Vagina (tissue), 2 donors: ENCODE results near the gene DMAC2. TPM values are rescaled to one million over a fixed set of nuclear protein-coding genes. Genes with fewer than 3 reads are reported as not detected.

Experiments
- DNase-seq, 2 donors: peaks; one replicate each; pipeline ENCODE4 v3.0.0-alpha.2; 2017; ENCODE audit errors: extremely low spot score in 2 of 2
- H3K27ac ChIP-seq: fragments of 200-600 bp; sonication (generic); one replicate; pipeline ENCODE4 v1.5.1; 2019
- H3K27me3 ChIP-seq: fragments of 200-600 bp; sonication (generic); one replicate; pipeline ENCODE4 v1.5.1; 2019
- H3K36me3 ChIP-seq, 2 donors: fragments of 200-600 bp; sonication (generic); one replicate each; pipeline ENCODE4 v1.5.1; 2017 to 2019
- H3K4me1 ChIP-seq: fragments of 200-600 bp; sonication (generic); one replicate; pipeline ENCODE4 v1.5.1; 2019
- H3K4me3 ChIP-seq, 2 donors: fragments of 200-600 bp; sonication (generic); 1 replicate in 1 of 2; 2 replicates in 1 of 2; pipeline ENCODE4 v1.5.1; 2016 to 2019
- H3K9me3 ChIP-seq: fragments of 200-600 bp; sonication (generic); one replicate; pipeline ENCODE4 v1.5.1; 2019
- POLR2A ChIP-seq, 2 donors: fragments of 450-650 bp; IDR thresholded peaks; one replicate each; pipeline ENCODE4 v1.6.1; 2017; ENCODE audit warnings: antibody characterized with exemption in 2 of 2, mild to moderate bottlenecking in 2 of 2, moderate library complexity in 2 of 2
- POLR2AphosphoS5 ChIP-seq, 2 donors: sonication (generic); formaldehyde crosslinking; IDR thresholded peaks; one replicate each; pipeline ENCODE4 v1.9.0; 2017; ENCODE audit warnings: antibody characterized with exemption in 2 of 2, mild to moderate bottlenecking in 2 of 2, low read depth in 1 of 2; ENCODE audit not compliant: insufficient read depth in 1 of 2
- intact Hi-C: fragments of 100-400 bp; cut with DNase I; formaldehyde crosslinking; loops from one replicate; pipeline ENCODE4 v1.15.1; 2023
- total RNA-seq: library from RNA; depleted of rRNA; stranded (reverse); fragments of >200 nt; gene quantifications from one replicate; pipeline ENCODE4 v1.2.3, GENCODE V29; 2016
- TF ChIP-seq, protein P1 (sequence below), 3 experiments: fragments of 450-650 bp in 2 of 3; fragments of 200-600 bp in 1 of 3; sonication (generic) in 1 of 3; IDR thresholded peaks; one replicate each; pipeline ENCODE4 v1.5.1; 2017 to 2019; ENCODE audit warnings: antibody characterized with exemption in 3 of 3, mild to moderate bottlenecking in 2 of 3, moderate library complexity in 2 of 3

DMAC2 gene
- total RNA-seq, 1 donor from 2014 or later = 39.8 TPM

DNA sequence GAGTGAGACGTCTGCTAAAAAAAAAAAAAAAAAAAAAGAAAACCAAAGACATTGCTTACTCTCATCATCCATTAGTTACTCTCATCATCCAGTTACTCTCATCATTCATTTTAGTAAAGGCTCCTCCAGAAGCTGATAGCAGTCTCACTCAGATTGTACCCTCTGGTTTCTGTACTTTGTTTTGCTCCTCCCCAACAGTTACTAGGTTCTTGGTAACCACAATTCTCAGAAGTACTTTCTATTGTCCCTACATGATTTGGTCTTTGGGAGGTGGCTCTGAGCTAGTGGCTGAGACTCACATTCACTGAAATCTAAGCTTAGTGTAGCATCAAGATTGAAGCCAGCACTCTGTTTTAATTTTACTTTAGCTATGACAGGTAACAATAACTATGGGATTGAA lies 17.5 kb upstream of the DMAC2 start:
- TF ChIP-seq POLR2AphosphoS5 (IDR thresholded peaks at IDR 0.05; ENCODE audit: insufficient read depth in 1 of 2, low read depth in 1 of 2) (no peak), POLR2A (IDR thresholded peaks at IDR 0.05) (no peak)
- TF ChIP-seq, protein P1, sequence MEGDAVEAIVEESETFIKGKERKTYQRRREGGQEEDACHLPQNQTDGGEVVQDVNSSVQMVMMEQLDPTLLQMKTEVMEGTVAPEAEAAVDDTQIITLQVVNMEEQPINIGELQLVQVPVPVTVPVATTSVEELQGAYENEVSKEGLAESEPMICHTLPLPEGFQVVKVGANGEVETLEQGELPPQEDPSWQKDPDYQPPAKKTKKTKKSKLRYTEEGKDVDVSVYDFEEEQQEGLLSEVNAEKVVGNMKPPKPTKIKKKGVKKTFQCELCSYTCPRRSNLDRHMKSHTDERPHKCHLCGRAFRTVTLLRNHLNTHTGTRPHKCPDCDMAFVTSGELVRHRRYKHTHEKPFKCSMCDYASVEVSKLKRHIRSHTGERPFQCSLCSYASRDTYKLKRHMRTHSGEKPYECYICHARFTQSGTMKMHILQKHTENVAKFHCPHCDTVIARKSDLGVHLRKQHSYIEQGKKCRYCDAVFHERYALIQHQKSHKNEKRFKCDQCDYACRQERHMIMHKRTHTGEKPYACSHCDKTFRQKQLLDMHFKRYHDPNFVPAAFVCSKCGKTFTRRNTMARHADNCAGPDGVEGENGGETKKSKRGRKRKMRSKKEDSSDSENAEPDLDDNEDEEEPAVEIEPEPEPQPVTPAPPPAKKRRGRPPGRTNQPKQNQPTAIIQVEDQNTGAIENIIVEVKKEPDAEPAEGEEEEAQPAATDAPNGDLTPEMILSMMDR (IDR thresholded peaks at IDR 0.05) = no peak
- DNase-seq = no peak
- no peaks in the 10 kb centered on the region for H3K36me3 ChIP-seq
- H3K9me3 ChIP-seq = no peaks in the 10 kb centered on the region
- H3K4me1 ChIP-seq = peaks cover 12% of the 10 kb centered on the region
- intact Hi-C loops = loop anchor here (10.0 kb wide), 1 partner anchor 98 kb away; no protein-coding TSS in a partner anchor
- H3K27me3 ChIP-seq = no peaks in the 10 kb centered on the region
- no peak overlapping the region for H3K27ac ChIP-seq
- no peak overlapping the region for H3K4me3 ChIP-seq

DNA sequence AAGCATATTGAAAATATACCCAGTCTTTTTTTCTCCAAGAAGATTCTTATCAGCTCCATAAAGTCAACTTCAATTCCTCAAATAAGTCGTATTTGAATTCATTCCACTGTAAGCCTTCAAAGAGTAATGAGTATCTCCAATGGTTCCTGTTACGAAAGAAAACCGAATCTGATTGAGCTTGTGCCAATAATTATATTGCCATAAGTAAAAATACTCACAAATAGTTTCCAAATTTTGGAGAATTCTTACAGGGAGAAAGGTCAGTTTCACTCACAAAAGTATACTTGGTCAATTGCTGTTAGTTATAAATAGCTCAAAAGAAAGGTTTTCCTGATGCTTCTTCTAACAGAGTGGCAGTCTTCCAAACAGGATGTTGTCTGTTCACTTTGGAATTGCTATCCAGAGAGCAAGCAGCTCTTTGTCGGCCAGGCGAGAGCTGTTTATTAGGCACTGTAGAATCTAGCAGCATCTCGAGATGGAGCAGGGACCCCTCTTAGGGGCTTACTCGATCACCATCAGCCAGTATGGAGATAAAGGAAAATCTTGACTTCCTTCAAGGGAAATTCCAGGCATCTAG lies 16.7 kb upstream of the DMAC2 start:
- no peak overlapping the region for H3K4me3 ChIP-seq
- intact Hi-C loops = loop anchor here (10.0 kb wide), 1 partner anchor 98 kb away; no protein-coding TSS in a partner anchor
- H3K4me1 ChIP-seq = peaks cover 12% of the 10 kb centered on the region
- no peak overlapping the region for H3K27ac ChIP-seq
- TF ChIP-seq POLR2AphosphoS5 (IDR thresholded peaks at IDR 0.05; ENCODE audit: insufficient read depth in 1 of 2, low read depth in 1 of 2) (peak in 1 of 2 donors; percentile 83), POLR2A (IDR thresholded peaks at IDR 0.05) (no peak)
- TF ChIP-seq, protein P1 (IDR thresholded peaks at IDR 0.05) = no peak
- DNase-seq = no peak
- H3K9me3 ChIP-seq = no peaks in the 10 kb centered on the region
- no peaks in the 10 kb centered on the region for H3K36me3 ChIP-seq
- H3K27me3 ChIP-seq = no peaks in the 10 kb centered on the region

DNA sequence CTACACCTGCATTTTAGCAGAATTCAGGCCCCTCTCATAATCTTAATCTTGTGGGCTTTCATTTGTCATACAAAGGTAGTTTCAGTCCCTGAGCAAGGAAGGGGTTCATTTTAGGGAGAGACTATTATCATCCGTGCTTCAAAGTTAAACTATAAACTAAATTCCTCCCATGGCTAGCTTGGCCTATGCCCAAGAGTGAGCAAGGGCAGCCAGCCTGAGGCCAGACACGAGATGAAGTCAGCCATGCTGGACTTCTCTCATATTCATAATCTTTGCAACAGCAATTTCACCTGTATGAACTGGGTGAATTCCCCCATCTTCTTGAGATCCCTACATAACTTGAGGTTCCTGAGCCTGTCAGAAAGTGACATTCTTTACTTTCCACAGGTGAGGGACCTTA lies 16.2 kb upstream of the DMAC2 start:
- intact Hi-C loops = loop anchor here (10.0 kb wide), 1 partner anchor 99 kb away; no protein-coding TSS in a partner anchor
- no peaks in the 10 kb centered on the region for H3K9me3 ChIP-seq
- no peaks in the 10 kb centered on the region for H3K27me3 ChIP-seq
- peaks cover 12% of the 10 kb centered on the region for H3K4me1 ChIP-seq
- TF ChIP-seq POLR2A (IDR thresholded peaks at IDR 0.05) (no peak), POLR2AphosphoS5 (IDR thresholded peaks at IDR 0.05; ENCODE audit: insufficient read depth in 1 of 2, low read depth in 1 of 2) (no peak)
- TF ChIP-seq, protein P1 (IDR thresholded peaks at IDR 0.05) = no peak
- no peaks in the 10 kb centered on the region for H3K36me3 ChIP-seq
- H3K27ac ChIP-seq = no peak overlapping the region
- no peak for DNase-seq
- no peak overlapping the region for H3K4me3 ChIP-seq

DNA sequence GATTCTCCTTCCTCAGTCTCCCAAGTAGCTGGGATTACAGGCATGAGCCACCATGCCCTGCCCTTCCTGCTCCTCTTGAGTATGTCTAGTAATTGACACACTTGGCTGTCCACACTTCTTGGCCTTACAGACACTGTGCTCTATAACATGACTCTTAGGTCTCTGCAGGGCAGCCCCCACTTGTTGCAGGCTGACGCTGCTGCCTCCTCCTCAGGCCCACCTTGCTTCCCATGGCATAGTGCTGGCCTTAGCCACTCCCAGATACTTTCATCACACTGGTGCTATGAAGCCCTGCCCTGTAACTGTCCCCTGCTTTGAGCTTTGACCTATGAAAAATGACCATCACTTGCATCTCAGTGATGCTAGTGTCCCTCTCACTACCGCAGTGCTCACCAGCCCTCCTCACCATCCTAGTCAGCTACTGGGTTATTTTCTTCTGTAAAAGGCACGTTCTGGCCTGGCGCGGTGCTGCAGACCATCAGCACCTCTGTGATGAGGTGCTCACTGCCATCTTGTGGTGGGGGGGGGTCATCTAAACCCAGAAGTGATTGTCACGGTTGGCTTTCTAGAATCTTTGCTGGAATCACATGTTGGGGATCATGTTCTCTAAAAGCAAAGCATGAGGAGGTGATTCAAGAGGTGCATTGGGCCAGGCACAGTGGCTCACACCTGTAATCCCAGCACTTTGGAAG lies 13.0 kb upstream of the DMAC2 start:
- H3K4me1 ChIP-seq = peaks cover 23% of the 10 kb centered on the region
- H3K27ac ChIP-seq = no peak overlapping the region
- intact Hi-C loops = loop anchor here (10.0 kb wide), 1 partner anchor 102 kb away; no protein-coding TSS in a partner anchor
- H3K9me3 ChIP-seq = no peaks in the 10 kb centered on the region
- no peaks in the 10 kb centered on the region for H3K36me3 ChIP-seq
- no peak for DNase-seq
- no peak overlapping the region for H3K4me3 ChIP-seq
- TF ChIP-seq POLR2AphosphoS5 (IDR thresholded peaks at IDR 0.05; ENCODE audit: insufficient read depth in 1 of 2, low read depth in 1 of 2) = no peak
- no peaks in the 10 kb centered on the region for H3K27me3 ChIP-seq

DNA sequence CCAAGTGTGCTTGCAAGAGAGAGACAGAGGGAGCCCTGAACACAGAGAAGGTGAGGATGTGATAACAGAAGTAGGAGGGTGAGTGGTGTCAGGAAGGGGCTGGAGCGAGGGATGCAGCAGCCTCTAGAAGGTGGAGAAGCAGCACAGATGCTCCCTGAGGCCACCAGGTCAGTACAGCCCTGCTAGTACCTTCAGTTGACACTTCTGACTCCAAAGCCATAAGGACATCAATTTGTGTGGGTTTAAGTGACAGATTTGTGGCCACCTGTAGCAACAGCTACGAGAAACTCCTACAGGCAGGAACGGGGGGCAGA lies 10.1 kb upstream of the DMAC2 start:
- intact Hi-C loops = loop anchor here (10.0 kb wide), 1 partner anchor 105 kb away; no protein-coding TSS in a partner anchor

More for the DNA sequence above, 10.1 kb upstream of the DMAC2 start:
- Histone ChIP-seq H3K9me3 (no peaks in the 10 kb centered on the region), H3K36me3 (no peaks in the 10 kb centered on the region), H3K27ac (no peak overlapping the region), H3K4me3 (no peak overlapping the region), H3K4me1 (peaks cover 11% of the 10 kb centered on the region), H3K27me3 (no peaks in the 10 kb centered on the region)
- TF ChIP-seq, protein P1 (IDR thresholded peaks at IDR 0.05) = no peak
- TF ChIP-seq POLR2A (IDR thresholded peaks at IDR 0.05) (no peak), POLR2AphosphoS5 (IDR thresholded peaks at IDR 0.05; ENCODE audit: insufficient read depth in 1 of 2, low read depth in 1 of 2) (no peak)
- no peak for DNase-seq
